Measurements from ENCODE around the gene EPSTI1. TPM values are rescaled to one million over a fixed set of nuclear protein-coding genes. Genes with fewer than 3 reads are reported as not detected.
"Not testable (repeated sequence)": the region's sequence is repeated elsewhere in the genome, so short reads cannot be mapped to it uniquely, and the experiment has no call there.

The EPSTI1 gene
- polyA plus RNA-seq, 1 donor from 2014 or later = 30.1 TPM

- not testable (repeated sequence) for H3K9me3 Mint-ChIP-seq, H3K36me3 Mint-ChIP-seq, H3K27me3 Mint-ChIP-seq
- Mint-ChIP-seq H3K4me1 (peaks cover 30 to 41% (median 33%) of the 10 kb centered on the region in 3 donors), H3K4me3 (peak overlapping the region; percentile 94 to 98 (median 96)), H3K27ac (peak overlapping the region; percentile 94 to 99 (median 99))
These were observed 676 bp downstream of the EPSTI1 start for GRCh38 chr13:42991233-42991897.

GRCh38 chr13:42990291-42991232 is 1.5 kb downstream of the EPSTI1 start:
- H3K4me1 Mint-ChIP-seq = peaks cover 33 to 45% (median 34%) of the 10 kb centered on the region in 3 donors
- peaks cover 2% of the 10 kb centered on the region for H3K36me3 Mint-ChIP-seq
- H3K27me3 Mint-ChIP-seq = no peaks in the 10 kb centered on the region
- peak overlapping the region; percentile 94 to 99 (median 99) for H3K27ac Mint-ChIP-seq
- H3K4me3 Mint-ChIP-seq = peak overlapping the region; percentile 94 to 98 (median 96)
- H3K9me3 Mint-ChIP-seq = no peaks in the 10 kb centered on the region

GRCh38 chr13:42986176-42986574 is 5.9 kb downstream of the EPSTI1 start:
- H3K27ac Mint-ChIP-seq = no peak overlapping the region
- peaks cover 3% of the 10 kb centered on the region for H3K36me3 Mint-ChIP-seq
- no peaks in the 10 kb centered on the region for H3K9me3 Mint-ChIP-seq
- peak overlapping the region in 1 of 4 donors; percentile 23 for H3K4me3 Mint-ChIP-seq
- H3K4me1 Mint-ChIP-seq = peaks cover 41 to 57% (median 54%) of the 10 kb centered on the region in 3 donors
- H3K27me3 Mint-ChIP-seq = no peaks in the 10 kb centered on the region

- no peaks in the 10 kb centered on the region for H3K9me3 Mint-ChIP-seq
- peaks cover 36 to 54% (median 49%) of the 10 kb centered on the region in 3 donors for H3K4me1 Mint-ChIP-seq
- H3K27me3 Mint-ChIP-seq = no peaks in the 10 kb centered on the region
- peak overlapping the region in 2 of 4 donors; percentile 19 to 39 for H3K4me3 Mint-ChIP-seq
- H3K36me3 Mint-ChIP-seq = peaks cover 3% of the 10 kb centered on the region
- peak overlapping the region in 1 of 3 donors; percentile 25 for H3K27ac Mint-ChIP-seq
These were observed 6.5 kb downstream of the EPSTI1 start for GRCh38 chr13:42985312-42986175.

GRCh38 chr13:42984691-42985090 is 7.3 kb downstream of the EPSTI1 start:
- no peaks in the 10 kb centered on the region for H3K27me3 Mint-ChIP-seq
- peak overlapping the region in 3 of 4 donors; percentile 1 to 19 (median 2) for H3K4me3 Mint-ChIP-seq
- peaks cover 36 to 46% (median 45%) of the 10 kb centered on the region in 3 donors for H3K4me1 Mint-ChIP-seq
- H3K9me3 Mint-ChIP-seq = peaks cover 0 to 6% (median 1%) of the 10 kb centered on the region in 3 donors
- peaks cover 8% of the 10 kb centered on the region for H3K36me3 Mint-ChIP-seq
- H3K27ac Mint-ChIP-seq = peak overlapping the region in 1 of 3 donors; percentile 0

- Mint-ChIP-seq H3K9me3 (peaks cover 0 to 6% (median 1%) of the 10 kb centered on the region in 3 donors), H3K27ac (no peak overlapping the region), H3K36me3 (peaks cover 8% of the 10 kb centered on the region), H3K4me1 (peaks cover 36 to 44% (median 43%) of the 10 kb centered on the region in 3 donors), H3K4me3 (no peak overlapping the region), H3K27me3 (no peaks in the 10 kb centered on the region)
These were observed 8.0 kb downstream of the EPSTI1 start for GRCh38 chr13:42984026-42984425.

GRCh38 chr13:42981853-42982252 is 10.2 kb downstream of the EPSTI1 start:
- H3K27me3 Mint-ChIP-seq = no peaks in the 10 kb centered on the region
- H3K9me3 Mint-ChIP-seq = peaks cover 0 to 6% (median 4%) of the 10 kb centered on the region in 3 donors
- H3K4me1 Mint-ChIP-seq = peaks cover 37 to 46% (median 44%) of the 10 kb centered on the region in 3 donors
- no peak overlapping the region for H3K27ac Mint-ChIP-seq
- no peak overlapping the region for H3K4me3 Mint-ChIP-seq
- peaks cover 12% of the 10 kb centered on the region for H3K36me3 Mint-ChIP-seq

- Mint-ChIP-seq H3K27ac (peak overlapping the region in 1 of 3 donors; percentile 1), H3K27me3 (no peaks in the 10 kb centered on the region), H3K36me3 (peaks cover 12% of the 10 kb centered on the region), H3K4me1 (peaks cover 42 to 48% (median 46%) of the 10 kb centered on the region in 3 donors), H3K4me3 (no peak overlapping the region), H3K9me3 (peaks cover 0 to 6% (median 4%) of the 10 kb centered on the region in 3 donors)
These were observed 10.7 kb downstream of the EPSTI1 start for GRCh38 chr13:42981317-42981716.

- peaks cover 12% of the 10 kb centered on the region for H3K36me3 Mint-ChIP-seq
- H3K4me1 Mint-ChIP-seq = peaks cover 20 to 27% (median 26%) of the 10 kb centered on the region in 3 donors
- H3K27me3 Mint-ChIP-seq = no peaks in the 10 kb centered on the region
- peaks cover 0 to 6% (median 4%) of the 10 kb centered on the region in 3 donors for H3K9me3 Mint-ChIP-seq
- H3K4me3 Mint-ChIP-seq = peak overlapping the region in 2 of 4 donors; percentile 34 to 71
- H3K27ac Mint-ChIP-seq = peak overlapping the region; percentile 8 to 71 (median 43)
These were observed 14.8 kb downstream of the EPSTI1 start for GRCh38 chr13:42977219-42977659.

- Mint-ChIP-seq H3K4me3 (no peak overlapping the region), H3K27ac (peak overlapping the region in 2 of 3 donors; percentile 34 to 66)
These were observed 16.0 kb downstream of the EPSTI1 start for GRCh38 chr13:42976066-42976465.

GRCh38 chr13:42973581-42973980 is 18.5 kb downstream of the EPSTI1 start:
- no peak overlapping the region for H3K27ac Mint-ChIP-seq
- peaks cover 0 to 3% (median 0%) of the 10 kb centered on the region in 3 donors for H3K9me3 Mint-ChIP-seq
- no peak overlapping the region for H3K4me3 Mint-ChIP-seq
- H3K27me3 Mint-ChIP-seq = no peaks in the 10 kb centered on the region
- H3K4me1 Mint-ChIP-seq = peaks cover 42 to 45% (median 43%) of the 10 kb centered on the region in 3 donors
- H3K36me3 Mint-ChIP-seq = peaks cover 11% of the 10 kb centered on the region

More at GRCh38 chr13:42976066-42976465, 16.0 kb downstream of the EPSTI1 start:
- Mint-ChIP-seq H3K27me3 (no peaks in the 10 kb centered on the region), H3K36me3 (peaks cover 12% of the 10 kb centered on the region), H3K4me1 (peaks cover 30 to 31% (median 31%) of the 10 kb centered on the region in 3 donors), H3K9me3 (peaks cover 0 to 6% (median 4%) of the 10 kb centered on the region in 3 donors)

GRCh38 chr13:42971691-42972347 is 20.2 kb downstream of the EPSTI1 start:
- Mint-ChIP-seq H3K9me3 (no peaks in the 10 kb centered on the region), H3K36me3 (peaks cover 7% of the 10 kb centered on the region), H3K27me3 (no peaks in the 10 kb centered on the region), H3K27ac (peak overlapping the region in 2 of 3 donors; percentile 12 to 40), H3K4me1 (peaks cover 35 to 39% (median 36%) of the 10 kb centered on the region in 3 donors), H3K4me3 (peak overlapping the region; percentile 18 to 86 (median 52))

- Mint-ChIP-seq H3K27ac (peak overlapping the region; percentile 39 to 65 (median 51)), H3K4me1 (peaks cover 31 to 35% (median 34%) of the 10 kb centered on the region in 3 donors), H3K27me3 (no peaks in the 10 kb centered on the region), H3K36me3 (peaks cover 7% of the 10 kb centered on the region), H3K4me3 (peak overlapping the region; percentile 37 to 86 (median 44)), H3K9me3 (no peaks in the 10 kb centered on the region)
These were observed 21.0 kb downstream of the EPSTI1 start for GRCh38 chr13:42970824-42971690.
